ENCODE results near the gene ATG9B.
A peak's percentile ranks its signal among the peaks of the same experiment; 100 is the strongest.
"Not testable (repeated sequence)": the region's sequence is repeated elsewhere in the genome, so short reads cannot be mapped to it uniquely, and the experiment has no call there.

ATG9B gene

DNA sequence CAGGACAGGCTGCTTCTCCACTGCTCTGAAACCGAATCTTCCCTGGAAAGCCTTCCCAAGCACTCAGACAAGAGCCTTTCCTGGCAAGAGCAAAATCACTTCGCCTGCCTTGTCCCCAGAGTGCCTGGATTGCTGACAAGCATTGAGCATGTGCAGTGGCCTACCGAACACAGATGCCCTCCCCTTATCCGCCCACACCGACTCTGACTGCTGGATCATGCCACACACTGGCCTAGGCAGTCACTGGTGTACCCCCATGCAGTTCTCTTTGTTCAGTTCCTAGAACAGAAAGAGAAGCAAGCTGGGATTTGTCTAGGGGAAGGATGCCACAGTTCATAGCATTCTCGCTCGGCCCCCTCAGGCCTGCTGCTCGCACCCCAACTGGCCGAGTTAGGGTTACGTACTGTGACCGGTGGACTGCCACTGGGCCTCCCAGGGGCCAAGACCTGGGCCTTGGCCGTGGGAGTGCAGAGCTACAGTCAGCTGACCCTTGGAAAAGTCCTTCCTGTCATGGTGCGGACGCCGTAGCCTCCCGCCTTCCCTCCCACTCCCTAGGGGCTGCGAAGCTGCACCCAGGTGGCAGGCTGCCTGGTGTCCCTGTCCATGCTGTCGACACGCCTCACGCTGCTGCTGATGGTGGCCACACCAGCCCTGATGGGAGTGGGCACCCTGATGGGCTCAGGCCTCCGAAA is 10.9 kb upstream of the ATG9B start:
- no peak for DNase-seq

DNA sequence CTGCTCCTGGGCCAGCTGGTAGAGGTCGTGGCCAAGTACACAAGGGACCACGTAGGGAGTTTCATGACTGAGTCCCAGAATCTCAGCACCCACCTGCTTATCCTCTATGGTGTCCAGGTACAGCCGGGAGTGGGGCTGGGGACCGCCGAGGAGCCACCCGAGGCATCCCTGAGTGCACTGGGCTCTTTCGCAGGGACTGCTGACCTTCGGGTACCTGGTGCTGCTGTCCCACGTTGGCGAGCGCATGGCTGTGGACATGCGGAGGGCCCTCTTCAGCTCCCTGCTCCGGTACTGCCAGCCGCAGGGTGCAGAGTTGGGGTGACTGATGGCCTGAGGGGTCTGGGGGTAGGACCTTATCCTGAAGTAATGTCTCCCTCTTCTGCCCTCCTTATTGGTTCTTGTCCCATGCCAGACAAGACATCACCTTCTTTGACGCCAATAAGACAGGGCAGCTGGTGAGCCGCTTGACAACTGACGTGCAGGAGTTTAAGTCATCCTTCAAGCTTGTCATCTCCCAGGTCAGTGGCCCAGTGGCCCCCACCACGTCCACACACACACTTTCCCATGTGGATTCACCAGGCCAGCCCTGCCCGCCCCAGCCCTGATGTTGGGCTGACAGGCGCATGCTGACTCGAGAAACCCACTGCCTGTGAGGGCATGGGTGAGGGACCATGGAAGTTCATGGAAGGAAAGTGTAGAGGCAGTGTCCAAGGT is 10.2 kb upstream of the ATG9B start:
- DNase-seq: no peak

DNA sequence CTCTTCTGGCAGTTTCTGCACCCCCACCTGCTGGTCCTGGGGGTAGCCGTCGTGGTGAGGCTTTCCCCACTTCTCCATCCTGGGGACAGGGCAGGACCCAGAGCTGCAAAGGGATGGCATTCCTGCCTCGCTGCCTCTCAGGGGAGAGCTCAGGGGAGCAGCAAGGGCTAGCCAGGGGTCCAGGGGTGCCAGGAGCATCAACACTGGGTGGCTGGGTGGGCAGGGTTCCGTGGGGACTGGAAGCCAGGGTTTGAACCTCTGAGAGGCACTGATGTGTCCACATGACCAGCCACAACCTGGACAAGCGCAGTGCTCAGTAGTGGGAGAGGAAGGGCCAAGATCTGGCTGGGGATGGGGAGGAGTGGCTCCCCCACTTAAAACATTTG is 9.6 kb upstream of the ATG9B start:
- no peak for DNase-seq

DNA sequence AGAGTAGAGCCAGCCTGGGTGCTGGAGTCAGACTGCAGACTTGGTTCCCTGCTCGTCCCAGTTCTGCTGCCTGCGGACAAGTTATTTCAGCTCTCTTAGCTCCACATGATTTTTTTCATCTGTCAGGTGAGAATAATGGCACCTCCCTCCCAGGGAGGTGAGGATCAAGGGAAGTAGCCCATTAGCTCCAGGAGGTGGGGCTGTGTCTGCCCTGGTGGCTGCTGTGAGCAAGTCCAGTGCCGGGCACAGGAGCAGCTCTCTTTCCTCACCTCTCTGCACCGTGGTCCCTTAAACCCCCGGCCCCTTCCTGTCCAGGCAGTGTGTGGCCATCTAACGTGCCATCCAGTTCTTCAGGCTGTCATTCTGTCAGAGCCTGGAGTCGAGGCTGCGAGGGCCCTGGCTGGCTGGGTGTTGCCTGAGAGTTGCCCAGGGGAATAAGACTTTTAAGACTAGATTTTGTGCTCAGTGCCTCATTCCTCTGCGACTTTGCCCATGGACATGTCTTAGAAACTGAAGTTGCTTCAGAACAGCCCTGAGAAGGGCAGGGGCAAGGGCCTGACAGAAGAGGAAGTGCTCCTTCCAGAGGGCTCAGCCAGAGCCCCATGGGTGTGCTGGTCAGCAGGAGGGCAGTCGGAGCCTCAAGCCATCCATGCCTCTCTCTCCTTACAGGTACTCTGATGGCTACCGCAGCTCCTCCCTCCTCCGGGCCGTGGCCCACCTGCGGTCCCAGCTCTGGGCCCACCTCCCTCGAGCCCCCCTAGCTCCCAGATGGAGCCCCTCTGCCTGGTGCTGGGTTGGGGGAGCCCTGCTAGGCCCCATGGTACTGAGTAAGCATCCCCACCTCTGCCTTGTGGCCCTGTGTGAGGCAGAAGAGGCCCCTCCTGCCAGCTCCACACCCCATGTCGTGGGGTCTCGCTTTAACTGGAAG is 8.9 kb upstream of the ATG9B start:
- DNase-seq: no peak

DNA sequence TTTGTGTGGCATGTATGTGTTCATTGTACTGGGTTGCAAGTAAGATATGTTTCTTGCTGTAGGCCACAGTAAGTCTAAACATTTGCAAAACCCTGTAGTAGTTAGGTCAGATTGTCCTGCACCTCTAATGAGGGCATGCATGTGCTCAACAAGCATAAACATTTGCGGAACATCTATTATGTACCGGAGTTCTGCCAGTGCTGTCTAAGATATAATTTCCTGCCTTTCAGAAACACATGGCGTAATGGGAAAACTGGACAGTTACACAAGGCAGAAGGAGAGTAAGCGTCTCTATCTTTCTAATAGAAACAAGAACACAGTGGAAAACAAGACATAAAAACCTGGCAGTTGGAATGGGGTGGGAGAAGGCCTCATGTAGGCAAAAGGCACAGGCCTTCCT is 6.7 kb upstream of the ATG9B start:
- no peak for DNase-seq

DNA sequence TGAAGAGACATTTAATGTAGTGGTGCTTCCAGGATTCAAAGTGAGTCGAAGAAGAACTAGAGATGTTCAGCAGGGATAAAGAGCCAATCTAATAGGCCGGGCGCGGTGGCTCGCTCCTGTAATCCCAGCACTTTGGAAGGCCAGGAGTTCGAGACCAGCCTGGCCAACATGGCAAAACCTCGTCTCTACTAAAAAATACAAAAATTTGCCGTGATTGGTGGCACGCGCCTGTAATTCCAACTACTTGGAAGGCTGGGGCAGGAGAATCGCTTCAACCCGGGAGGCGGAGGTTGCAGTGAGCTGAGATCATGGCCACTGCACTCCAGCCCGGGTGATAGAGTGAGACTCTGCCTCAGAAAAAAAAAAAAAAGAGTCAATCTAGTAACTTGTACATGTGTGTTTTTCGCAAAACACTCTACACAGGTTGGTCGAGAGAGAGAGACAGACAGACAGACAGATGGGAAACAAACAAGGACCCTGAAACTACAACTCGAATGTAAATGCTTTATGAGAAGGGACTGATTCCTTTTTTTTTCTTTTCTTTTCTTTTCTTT is 4.7 kb upstream of the ATG9B start:
- DNase-seq: no peak

DNA sequence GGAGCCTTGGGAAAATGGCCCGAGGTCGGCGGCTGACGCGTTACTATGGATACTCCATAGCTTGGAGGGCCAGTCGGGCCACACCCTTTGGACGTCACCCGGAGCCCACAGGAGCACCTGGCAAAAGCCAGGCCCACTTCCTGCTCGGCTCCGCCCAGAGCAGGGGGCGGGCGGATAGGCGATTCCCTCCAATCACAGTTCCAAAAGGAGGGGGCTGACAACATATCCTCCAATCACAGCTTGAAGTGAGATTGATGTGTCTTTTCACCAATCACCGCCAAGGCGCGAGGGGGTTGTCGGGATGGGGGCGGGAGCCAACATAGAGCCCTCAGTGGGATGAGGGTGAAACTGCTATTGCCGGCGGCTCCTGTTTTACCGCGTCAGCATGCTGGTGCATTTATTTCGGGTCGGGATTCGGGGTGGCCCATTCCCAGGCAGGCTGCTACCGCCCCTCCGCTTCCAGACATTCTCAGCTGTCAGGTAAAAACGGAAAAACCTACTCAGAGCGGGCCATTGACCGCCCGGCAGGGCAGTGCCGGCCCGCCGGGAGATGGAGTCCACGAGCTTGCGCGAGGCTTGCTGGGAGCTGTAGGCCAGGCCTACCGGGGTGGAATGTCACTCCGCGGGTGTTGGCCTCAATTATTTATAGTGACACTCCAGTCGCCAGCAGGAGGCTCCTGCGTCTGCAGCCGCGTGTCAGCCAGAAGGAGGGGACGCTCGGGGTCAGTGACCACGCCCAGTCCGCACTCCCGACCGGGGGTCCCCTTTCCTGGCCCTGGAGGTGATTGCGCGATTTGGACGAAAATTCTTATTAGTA is 4.0 kb upstream of the ATG9B start, which contains the start of gene ABCB8:
Gene ABCB8 (plus strand): TSS at position 320 of the 817 bp plus-strand sequence. CDS start 66 bp downstream, at position 386.
- DNase-seq: peak; percentile 97

DNA sequence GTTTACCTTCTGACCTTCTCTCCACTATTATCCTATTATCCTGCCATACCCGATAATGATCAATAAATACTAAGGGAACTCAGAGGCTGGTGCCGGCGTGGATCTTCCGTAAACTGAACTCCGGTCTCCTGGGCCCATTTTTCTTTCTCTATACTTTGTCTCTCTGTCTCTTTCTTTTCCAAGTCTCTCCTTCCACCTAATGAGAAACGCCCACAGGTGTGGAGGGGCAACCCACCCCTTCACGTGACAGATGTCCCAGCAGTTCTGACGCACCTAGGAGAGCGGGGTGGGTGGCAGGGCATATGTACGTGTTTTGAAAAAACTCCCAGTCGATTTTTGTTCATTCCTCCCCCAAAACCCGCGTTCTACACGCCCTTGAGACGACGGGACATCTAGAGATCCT is 3.4 kb upstream of the ATG9B start:
- DNase-seq: not testable (repeated sequence)

DNA sequence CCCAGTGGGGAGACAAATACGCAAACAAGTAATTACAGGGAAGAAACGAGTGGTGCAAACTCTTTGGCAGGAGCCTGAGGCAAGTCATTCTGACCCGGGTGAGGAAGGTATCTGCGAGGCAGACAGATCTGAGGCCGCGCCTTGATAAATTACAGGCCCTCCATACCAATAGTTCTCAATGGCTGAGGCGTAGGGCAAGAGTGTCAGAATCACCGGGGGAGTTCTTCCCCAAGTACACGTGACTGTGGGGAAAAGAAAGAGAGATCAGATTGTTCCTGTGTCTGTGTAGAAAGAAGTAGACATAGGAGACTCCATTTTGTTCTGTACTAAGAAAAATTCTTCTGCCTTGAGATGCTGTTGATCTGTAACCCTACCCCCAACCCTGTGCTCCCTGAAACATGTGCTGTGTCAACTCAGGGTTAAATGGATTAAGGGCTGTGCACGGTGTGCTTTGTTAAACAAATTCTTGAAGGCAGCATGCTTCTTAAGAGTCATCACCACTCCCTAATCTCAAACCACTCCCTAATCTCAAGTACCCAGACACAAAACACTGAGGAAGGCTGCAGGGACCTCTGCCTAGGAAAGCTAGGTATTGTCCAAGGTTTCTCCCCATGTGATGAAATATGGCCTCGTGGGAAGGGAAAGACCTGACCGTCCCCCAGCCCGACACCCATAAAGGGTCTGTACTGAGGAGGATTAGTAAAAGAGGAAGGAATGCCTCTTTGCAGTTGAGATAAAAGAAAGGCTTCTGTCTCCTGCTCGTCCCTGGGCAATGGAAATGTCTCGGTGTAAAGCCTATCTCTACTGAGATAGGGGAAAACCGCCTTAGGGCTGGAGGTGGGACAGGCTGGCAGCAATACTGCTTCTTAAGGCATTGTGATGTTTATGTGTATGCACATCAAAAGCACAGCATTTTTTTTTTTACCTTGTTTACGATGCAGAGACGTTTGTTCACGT is 2.8 kb upstream of the ATG9B start:
- DNase-seq: not testable (repeated sequence)

DNA sequence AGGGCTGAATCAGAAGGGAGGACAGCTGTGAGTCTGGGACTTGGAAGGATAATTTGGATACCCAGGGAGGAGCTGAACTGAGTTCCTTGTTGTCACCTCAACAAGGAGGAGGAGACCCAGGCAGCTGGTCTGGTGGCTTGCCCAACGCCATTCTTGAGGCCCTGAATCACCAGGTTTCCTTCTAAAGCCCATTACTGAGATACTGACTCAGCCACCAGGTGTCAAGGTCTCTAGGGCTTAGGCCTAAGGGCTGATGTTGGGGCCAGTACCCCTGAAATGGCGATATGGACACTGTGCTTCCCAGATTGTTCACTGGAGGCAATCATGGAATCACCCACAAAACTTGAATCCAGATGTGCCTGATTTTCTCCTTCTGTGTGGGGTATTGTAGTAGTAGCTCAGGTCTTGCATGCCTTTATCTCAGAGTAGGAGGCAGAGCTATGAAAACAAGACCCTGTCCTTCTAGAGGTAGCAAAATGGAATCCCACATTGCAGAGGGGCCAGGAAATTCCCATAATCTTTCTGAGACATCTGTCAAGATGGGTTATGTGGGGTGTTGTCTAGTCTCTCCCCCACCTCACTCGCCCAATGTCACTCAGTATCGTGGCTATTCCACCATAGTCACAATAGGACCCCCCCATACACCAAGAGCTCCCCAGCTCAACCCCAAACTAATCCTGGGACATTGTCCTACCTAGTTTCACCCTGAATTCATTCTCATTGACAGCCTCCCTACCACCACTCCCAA is 1.8 kb upstream of the ATG9B start:
- no peak for DNase-seq

DNA sequence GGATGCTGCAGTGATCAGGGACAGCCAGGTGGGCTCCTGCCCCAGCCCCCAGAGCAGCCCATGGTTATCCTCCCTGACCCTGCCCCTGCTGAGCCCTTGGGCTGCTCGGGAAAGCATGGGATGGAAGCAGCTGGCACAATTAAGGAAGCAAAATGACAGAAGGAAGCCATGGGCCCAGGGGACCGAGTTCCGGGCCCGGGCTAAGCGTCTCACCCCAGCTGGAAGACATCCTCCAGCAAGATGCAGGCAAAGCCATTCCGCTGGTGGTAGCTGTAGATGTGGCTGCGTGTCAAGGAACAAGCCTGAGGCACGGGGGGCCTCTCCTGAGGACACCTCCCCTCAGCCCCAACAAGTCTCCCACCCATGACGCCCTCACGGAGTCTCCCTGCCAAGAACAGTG is 1.1 kb downstream of the ATG9B start:
- DNase-seq: no peak

DNA sequence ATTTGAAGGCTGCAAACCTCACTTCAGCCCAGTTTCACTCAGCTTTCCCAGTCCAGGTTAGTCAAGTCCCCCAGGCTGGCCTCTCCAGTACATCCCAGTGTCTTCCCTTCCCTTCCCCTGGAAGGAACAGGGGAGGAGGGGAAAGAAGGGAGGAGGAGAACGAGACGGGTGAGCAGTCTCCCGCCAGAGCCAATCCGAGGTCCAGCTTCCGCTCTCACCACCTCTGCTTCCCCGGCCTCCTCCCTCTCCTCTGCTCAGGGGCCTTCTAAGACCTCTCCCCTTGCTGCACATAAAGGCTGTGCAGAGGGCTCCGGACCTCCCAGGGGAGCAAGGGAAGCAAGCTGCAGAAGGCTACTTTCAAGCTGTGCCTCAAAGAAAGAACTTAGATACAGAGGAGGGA is 4.1 kb downstream of the ATG9B start:
- DNase-seq: no peak

DNA sequence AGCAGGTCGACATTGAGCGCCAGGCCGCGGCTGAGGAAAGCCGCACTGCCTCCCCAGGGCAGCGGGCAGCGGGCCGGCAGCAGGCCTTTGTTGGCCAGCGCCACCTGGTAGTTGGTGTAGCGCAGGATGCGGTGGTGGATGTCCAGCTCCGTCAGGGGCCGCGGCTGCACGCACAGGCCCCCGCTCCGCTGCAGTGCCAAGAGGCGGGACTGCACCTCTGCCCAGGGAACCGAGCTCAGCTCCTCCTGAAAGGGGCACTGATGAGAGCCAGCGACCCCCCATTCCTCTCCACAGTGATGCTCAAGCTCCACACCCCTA is 5.2 kb downstream of the ATG9B start:
- no peak for DNase-seq

DNA sequence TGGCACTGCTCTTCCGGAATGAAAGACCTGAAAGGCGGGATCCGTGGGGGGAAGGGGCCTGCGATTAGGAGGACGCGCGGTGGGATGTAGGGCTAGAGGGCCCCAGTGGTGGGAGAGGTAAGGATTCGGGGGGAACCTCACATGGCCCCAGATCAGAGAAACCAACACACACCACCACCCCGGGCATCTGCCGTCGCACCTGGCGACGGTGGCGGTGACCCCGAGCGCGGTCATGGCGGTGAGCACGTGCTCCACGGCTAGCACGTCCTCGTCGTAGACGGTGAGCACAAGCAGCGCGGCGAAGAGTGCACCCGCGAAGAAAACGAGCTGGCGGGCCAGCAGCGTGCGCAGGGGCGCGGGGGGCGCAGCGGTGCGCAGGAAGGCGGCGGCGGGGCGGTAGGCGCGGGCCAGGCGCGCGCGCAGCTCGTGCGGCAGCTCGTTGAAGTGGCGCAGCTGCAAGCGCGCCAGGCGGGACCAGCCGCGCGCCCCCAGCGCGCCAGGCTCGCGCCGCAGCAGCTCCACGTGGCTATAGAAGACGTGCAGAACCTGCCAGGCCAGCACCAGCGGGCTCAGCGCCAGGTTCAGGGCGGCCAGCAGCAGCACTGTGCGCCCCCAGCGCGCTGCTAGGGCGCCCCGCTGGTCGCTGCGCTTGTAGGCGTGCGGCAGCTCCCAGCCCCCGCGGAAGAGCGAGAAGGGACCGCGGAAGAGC is 5.7 kb downstream of the ATG9B start:
- no peak for DNase-seq

DNA sequence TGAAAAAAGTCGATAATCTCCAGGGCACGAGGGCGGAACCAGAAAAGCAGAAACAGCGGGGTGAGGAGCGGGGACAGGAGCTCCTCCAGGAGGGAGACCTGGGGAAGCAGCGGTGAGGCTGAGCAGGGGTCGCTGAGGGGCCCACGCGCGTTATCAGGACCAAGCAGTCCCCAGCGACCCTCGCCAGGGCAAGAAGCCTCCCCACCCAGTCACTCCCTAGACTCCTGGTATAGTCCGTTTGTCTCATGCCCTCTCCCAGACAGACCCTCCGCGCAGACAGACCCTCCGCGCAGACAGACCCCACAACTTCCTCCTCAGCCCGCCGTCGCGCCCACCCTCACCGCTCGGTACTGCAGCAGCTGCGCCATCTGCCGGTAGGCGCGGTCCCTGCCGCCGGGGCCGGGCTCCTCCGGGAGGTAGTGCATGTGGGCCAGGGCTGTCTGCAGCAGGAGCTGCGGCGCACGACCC is 6.3 kb downstream of the ATG9B start:
- no peak for DNase-seq

DNA sequence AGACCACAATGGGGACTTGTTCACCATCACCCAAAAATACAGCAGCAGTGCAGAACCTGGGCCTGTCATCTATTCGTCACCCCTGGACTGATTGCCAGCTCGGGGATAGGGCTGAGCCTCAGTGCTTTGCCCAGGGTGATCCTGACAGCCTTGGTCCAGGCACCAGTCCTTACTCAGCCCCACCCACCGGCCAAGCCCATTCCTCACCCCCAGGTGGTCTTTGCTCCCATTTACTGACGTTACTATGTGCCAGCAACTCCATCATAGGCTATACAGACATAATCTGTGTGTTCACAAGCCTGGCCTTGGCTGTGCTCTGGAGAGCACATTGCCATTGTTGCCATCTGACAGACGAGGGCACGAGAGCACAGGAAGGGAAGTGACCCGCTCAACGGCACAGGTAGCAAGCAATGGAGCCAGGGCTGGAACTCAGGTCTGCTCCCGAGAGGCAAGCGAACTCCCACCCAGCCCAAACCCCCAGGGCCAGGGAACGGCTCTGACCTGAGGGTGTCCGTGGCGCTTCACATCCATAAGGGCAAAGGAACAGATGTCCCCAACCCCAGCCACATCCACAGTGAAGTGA is 6.8 kb downstream of the ATG9B start:
- no peak for DNase-seq

DNA sequence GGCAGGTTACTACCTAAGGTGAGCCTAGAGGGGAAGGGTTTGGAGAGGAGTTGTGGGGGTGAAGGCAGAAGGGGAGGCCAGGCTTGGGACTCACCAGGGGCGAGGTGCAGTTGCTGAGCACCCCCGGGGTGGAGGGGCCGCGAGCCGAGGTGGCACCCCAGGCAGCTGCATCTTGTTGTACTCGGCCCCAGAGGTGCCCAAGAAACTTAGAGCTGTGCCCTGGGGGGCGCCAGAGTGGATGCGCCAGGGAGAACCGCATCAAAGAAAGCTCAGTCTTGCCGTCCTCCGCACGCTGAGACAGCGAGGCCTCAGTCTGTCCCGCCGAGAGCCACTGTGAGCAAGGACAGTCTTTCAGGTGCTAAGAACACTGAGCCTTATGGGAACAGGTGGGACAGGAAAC is 7.4 kb downstream of the ATG9B start:
- no peak for DNase-seq

DNA sequence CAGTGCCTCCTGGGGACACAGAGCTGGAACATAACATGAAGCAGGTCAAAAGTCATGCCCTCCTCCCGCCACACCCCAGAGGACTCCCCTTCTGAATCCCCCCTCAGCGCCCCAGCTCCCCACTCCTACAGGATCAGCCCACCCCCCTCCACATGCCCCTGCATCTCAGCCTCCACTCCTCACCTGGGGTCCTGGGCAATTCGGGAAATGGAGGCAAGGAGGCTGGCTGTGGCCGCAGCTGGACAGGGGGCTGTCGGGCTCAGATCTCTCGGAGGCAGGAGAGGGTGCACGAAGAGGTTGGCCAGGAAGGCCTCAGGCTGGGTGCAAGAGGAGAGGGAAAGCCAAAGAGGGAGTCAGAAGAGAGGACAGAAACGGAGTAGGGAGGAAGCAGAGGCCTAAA is 7.8 kb downstream of the ATG9B start:
- DNase-seq: no peak

DNA sequence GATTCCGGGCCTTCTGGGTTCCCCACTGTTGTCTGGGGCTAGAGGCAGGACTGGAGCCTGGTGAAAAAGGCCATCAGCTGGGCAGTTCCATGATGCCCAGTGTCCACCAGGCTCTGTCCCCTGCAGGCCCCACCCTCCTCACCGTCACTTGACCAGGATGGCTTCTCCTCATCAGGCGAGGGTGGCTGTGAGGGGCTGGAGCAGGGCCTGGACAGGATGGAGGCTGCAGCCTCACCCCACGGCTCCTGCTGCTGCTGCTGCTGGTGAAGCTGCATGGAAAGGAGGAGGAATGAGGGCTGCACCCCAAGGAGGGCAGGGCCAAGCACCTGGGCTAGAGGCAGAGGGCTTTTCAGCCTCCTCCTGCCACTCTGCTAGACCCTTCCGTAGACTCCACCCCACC is 8.3 kb downstream of the ATG9B start:
- no peak for DNase-seq
